Breast epithelium (tissue), 4 donors: ENCODE results near the gene EMILIN2. TPM values are rescaled to one million over a fixed set of nuclear protein-coding genes. Genes with fewer than 3 reads are reported as not detected.

Experiments used
- DNase-seq, 2 donors: peaks; one replicate each; pipeline ENCODE4 v3.0.0-alpha.2; 2019; ENCODE audit warnings: low spot score in 2 of 2
- H3K27ac ChIP-seq, 2 donors: fragments of 200-600 bp; sonication (generic) in 1 of 2; one replicate each; pipeline ENCODE4 v1.5.1; 2016 to 2019; ENCODE audit warnings: mild to moderate bottlenecking in 1 of 2
- H3K27me3 ChIP-seq, 2 donors: fragments of 200-600 bp; sonication (generic) in 1 of 2; one replicate each; pipeline versions ENCODE4 v1.5.1 to v1.6.0; 2017 to 2019; ENCODE audit warnings: control low read depth in 1 of 2, mild to moderate bottlenecking in 1 of 2
- H3K36me3 ChIP-seq: fragments of 200-600 bp; one replicate; pipeline ENCODE4 v1.5.1; 2019
- H3K4me1 ChIP-seq, 2 donors: fragments of 200-600 bp; sonication (generic); one replicate each; pipeline ENCODE4 v1.5.1; 2016 to 2019; ENCODE audit warnings: control low read depth in 1 of 2
- H3K4me3 ChIP-seq, 3 donors: fragments of 200-600 bp; sonication (generic); 1 replicate in 2 of 3; 2 replicates in 1 of 3; pipeline ENCODE4 v1.5.1; 2016 to 2019; ENCODE audit warnings: mild to moderate bottlenecking in 3 of 3, moderate library complexity in 2 of 3
- H3K9me3 ChIP-seq, 2 donors: fragments of 200-600 bp; sonication (generic) in 1 of 2; one replicate each; pipeline ENCODE4 v1.5.1; 2016 to 2019; ENCODE audit warnings: control low read depth in 1 of 2
- POLR2A ChIP-seq: fragments of 450-650 bp; IDR thresholded peaks from one replicate; pipeline ENCODE4 v1.6.1; 2016; ENCODE audit warnings: antibody characterized with exemption, mild to moderate bottlenecking, moderate library complexity
- POLR2AphosphoS5 ChIP-seq, 3 donors: sonication (generic); formaldehyde crosslinking; IDR thresholded peaks; one replicate each; pipeline ENCODE4 v1.6.1; 2017; ENCODE audit warnings: antibody characterized with exemption in 3 of 3
- intact Hi-C: fragments of 100-400 bp; cut with DNase I; formaldehyde crosslinking; loops from one replicate; pipeline ENCODE4 v1.15.1; 2023; ENCODE audit warnings: low total_unique reads
- total RNA-seq, 3 donors: library from RNA; depleted of rRNA; stranded (reverse); fragments of >200 nt; gene quantifications; one replicate each; pipeline ENCODE4 v1.1.0, GENCODE V29; 2016
- TF ChIP-seq, protein P1 (sequence below), 3 donors: fragments of 450-650 bp; IDR thresholded peaks; one replicate each; pipeline ENCODE4 v1.5.1; 2016 to 2017; ENCODE audit warnings: antibody characterized with exemption in 3 of 3, mild to moderate bottlenecking in 3 of 3, moderate library complexity in 3 of 3

EMILIN2 gene
- total RNA-seq, 3 donors from 2014 or later: 23.9 to 45.1 (median 32.4) TPM

DNA sequence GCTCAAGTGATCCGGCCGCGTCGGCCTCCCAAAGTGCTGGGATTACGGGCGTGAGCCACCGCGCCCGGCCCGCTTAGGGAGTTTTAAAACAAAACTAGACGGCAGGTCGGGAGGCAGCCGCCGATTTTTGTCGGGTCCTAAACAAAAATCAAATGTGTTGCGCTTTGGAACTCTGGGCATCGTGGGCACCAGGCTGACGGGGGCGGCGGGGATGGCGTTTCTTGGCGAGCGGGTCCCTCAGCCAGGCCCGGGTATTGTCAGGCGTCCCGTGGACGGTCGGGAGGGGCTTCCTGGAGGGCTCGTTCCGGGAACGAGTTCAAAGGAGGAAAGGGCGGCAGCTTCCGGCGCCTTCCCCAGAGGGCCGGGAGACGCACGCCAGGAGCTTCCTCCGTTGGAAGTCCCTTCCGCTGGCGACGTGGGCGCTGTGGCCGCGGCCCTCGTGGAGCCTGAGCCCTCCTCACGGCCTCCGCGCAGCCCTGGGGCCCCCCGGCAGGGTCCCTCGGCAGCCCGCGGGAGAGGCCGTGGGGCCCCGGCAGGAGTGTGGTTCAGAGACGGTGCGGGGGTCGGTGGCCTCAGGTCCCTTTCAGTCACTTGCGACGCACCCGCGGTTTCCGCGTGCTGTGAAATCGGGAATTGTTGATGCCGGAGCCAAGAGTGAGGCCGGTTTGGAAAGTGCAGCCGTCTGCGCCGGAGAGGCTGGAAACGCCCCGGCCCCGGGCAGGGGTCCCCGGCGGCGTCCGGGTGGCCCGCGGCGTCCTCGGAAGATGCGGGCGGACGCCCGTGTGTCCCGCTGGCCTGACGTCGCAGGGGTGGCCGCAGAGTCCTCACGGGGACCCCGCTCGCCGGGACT is 59.3 kb downstream of the EMILIN2 start:
- DNase-seq: no peak
- Histone ChIP-seq H3K4me3 (peak overlapping the region; percentile 59 to 76 (median 69)), H3K4me1 (no peaks in the 10 kb centered on the region), H3K27me3 (no peaks in the 10 kb centered on the region), H3K9me3 (no peaks in the 10 kb centered on the region), H3K36me3 (peaks cover 7% of the 10 kb centered on the region), H3K27ac (peak overlapping the region; percentile 72 to 85)
- TF ChIP-seq, protein P1, sequence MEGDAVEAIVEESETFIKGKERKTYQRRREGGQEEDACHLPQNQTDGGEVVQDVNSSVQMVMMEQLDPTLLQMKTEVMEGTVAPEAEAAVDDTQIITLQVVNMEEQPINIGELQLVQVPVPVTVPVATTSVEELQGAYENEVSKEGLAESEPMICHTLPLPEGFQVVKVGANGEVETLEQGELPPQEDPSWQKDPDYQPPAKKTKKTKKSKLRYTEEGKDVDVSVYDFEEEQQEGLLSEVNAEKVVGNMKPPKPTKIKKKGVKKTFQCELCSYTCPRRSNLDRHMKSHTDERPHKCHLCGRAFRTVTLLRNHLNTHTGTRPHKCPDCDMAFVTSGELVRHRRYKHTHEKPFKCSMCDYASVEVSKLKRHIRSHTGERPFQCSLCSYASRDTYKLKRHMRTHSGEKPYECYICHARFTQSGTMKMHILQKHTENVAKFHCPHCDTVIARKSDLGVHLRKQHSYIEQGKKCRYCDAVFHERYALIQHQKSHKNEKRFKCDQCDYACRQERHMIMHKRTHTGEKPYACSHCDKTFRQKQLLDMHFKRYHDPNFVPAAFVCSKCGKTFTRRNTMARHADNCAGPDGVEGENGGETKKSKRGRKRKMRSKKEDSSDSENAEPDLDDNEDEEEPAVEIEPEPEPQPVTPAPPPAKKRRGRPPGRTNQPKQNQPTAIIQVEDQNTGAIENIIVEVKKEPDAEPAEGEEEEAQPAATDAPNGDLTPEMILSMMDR (IDR thresholded peaks at IDR 0.05): no peak
- TF ChIP-seq POLR2AphosphoS5 (IDR thresholded peaks at IDR 0.05) (peak in 2 of 3 donors; percentile 64 to 80), POLR2A (peak; percentile 22)
- intact Hi-C loops: no loop called here

DNA sequence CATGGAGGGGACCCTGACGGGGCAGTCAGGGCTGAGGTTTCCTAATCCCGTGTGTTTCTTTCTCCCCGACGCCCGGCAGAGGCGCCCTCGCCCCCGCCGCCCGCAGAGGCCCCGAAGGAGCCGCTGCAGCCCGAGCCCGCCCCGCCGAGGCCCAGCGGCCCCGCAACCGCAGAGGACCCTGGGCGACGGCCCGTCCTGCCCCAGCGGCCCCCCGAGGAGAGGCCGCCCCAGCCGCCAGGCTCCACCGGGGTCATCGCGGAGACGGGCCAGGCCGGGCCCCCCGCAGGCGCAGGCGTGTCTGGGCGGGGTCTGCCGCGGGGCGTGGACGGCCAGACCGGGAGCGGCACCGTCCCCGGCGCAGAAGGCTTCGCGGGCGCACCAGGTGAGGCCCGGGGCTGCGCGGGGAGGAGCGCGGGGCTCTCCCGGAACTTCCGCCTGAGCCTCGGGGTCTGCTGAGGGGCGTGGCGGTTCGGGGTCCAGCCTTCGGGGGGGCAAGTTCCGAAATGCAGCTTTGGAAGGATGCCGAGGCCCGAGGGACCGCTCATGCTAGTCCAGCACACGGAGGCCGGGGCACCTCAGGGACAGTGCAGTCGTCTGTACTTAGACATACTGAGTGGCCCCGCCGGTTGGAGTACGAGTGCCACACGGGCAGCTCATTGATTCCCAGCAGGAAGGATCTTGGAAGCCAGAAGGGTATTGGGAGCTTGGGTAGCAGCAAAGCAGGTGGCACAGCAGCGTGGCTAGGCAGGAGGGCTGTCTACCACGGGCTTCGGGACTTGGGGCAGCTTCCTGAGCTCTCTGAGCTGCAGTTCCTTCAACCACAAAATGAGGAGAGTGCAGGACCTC is 60.1 kb downstream of the EMILIN2 start:
- DNase-seq: no peak
- Histone ChIP-seq H3K27me3 (no peaks in the 10 kb centered on the region), H3K4me1 (no peaks in the 10 kb centered on the region), H3K4me3 (peak overlapping the region; percentile 59 to 76 (median 69)), H3K36me3 (peaks cover 7% of the 10 kb centered on the region), H3K27ac (peak overlapping the region; percentile 72 to 85), H3K9me3 (no peaks in the 10 kb centered on the region)
- intact Hi-C loops: no loop called here
- TF ChIP-seq POLR2AphosphoS5 (IDR thresholded peaks at IDR 0.05): no peak
- TF ChIP-seq, protein P1 (IDR thresholded peaks at IDR 0.05): no peak
- no peak for TF ChIP-seq POLR2A

DNA sequence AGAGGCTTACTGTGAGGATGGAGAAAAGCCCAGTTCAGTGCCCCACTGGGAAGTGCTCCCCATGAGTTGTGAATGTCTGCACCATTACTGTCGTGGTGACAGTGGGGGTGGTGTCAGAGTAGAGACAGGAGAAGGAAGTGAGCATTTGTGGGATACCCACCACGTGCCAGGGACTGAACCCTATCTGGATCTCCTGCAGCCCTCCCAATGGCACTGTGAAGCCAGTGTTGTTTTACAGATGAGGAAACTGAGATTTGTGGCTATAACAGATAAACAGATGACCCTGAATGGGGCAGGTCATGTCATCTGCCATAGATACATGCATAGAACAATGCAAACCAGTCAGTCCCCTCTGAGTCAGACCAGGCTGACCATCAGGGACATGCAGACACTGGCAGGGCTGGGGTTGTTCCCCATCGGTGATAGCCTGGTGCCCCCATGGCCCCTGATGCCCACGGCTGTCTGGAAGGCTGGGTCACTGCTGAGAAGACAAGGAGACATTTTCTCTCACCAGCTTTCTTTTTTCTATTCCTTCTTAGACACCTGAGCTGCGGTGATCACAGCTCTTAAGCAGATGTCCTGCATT is 60.8 kb downstream of the EMILIN2 start:
- Histone ChIP-seq H3K9me3 (no peaks in the 10 kb centered on the region), H3K27ac (peak overlapping the region in 1 of 2 donors; percentile 85), H3K36me3 (peaks cover 7% of the 10 kb centered on the region), H3K4me3 (peak overlapping the region; percentile 59 to 76 (median 69)), H3K4me1 (no peaks in the 10 kb centered on the region), H3K27me3 (no peaks in the 10 kb centered on the region)
- intact Hi-C loops: no loop called here
- TF ChIP-seq, protein P1 (IDR thresholded peaks at IDR 0.05): no peak
- TF ChIP-seq POLR2AphosphoS5 (IDR thresholded peaks at IDR 0.05) (no peak), POLR2A (no peak)
- DNase-seq: no peak

DNA sequence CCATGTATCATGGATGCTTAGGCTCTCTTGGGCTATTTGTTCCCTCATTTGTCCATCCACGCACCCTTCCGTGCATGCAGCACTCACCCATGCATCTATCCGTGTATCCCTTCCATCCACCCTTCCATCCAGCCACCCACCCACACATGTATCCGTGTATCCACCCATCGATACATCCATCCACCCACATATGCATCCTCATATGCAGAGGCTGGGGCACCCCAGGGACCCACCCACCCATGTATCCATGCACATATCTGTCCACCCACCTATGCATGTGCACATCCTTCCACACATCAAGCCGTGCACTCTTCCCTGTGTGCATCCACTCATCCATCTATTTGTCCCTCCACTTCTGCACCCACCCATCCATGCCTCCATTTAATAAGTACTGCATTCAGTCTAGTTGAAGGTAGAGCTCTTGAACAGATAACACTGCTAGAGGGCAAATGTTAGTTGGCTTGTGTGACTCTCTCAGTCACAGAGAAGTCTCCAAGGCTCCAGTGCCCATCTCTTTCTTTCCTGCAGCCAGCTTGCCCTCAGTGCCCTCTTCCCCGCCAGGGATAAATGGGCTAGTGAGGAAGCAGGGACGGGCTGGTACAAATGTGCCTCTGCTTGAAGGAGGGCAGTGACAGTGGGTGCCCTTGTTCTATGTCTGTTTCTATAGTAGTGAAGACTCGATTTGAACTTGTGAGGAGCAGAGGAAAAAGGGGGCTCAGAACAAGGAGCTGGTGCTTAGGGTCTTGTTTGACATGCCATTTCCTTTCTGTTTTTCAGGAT is 61.5 kb downstream of the EMILIN2 start:
- no peaks in the 10 kb centered on the region for H3K9me3 ChIP-seq
- no peaks in the 10 kb centered on the region for H3K27me3 ChIP-seq
- intact Hi-C loops: no loop called here

More for the DNA sequence above, 61.5 kb downstream of the EMILIN2 start:
- peaks cover 7% of the 10 kb centered on the region for H3K36me3 ChIP-seq
- H3K4me1 ChIP-seq: no peaks in the 10 kb centered on the region
- H3K4me3 ChIP-seq: no peak overlapping the region
- no peak overlapping the region for H3K27ac ChIP-seq
- TF ChIP-seq POLR2AphosphoS5 (IDR thresholded peaks at IDR 0.05) (no peak), POLR2A (no peak)
- TF ChIP-seq, protein P1 (IDR thresholded peaks at IDR 0.05): no peak
- DNase-seq: no peak
